HFFc6 (cell line): Measurements from ENCODE around the gene MB. TPM values are rescaled to one million over a fixed set of nuclear protein-coding genes. Genes with fewer than 3 reads are reported as not detected.
A peak's percentile ranks its signal among the peaks of the same experiment; 100 is the strongest.

Experiments used
- DNase-seq: peaks from one replicate; pipeline ENCODE4 v3.0.0-alpha.2; 2018
- H3K27ac Mint-ChIP-seq: 2 replicates; pipeline ENCODE4 v1.8.0; 2020; ENCODE audit warnings: mild to moderate bottlenecking, mixed read lengths
- H3K27me3 Mint-ChIP-seq: 2 replicates; pipeline ENCODE4 v1.8.0; 2021; ENCODE audit warnings: mild to moderate bottlenecking, moderate library complexity, mixed read lengths; ENCODE audit not compliant: insufficient read depth
- H3K36me3 Mint-ChIP-seq: 2 replicates; pipeline ENCODE4 v1.8.0; 2021; ENCODE audit warnings: low read depth, mixed read lengths
- H3K4me1 Mint-ChIP-seq: 2 replicates; pipeline ENCODE4 v1.8.0; 2020; ENCODE audit warnings: low read depth, mixed read lengths
- H3K4me3 Mint-ChIP-seq: 2 replicates; pipeline ENCODE4 v1.8.0; 2020; ENCODE audit warnings: mild to moderate bottlenecking, moderate library complexity, mixed read lengths
- H3K9me3 Mint-ChIP-seq: 2 replicates; pipeline ENCODE4 v1.8.0; 2020; ENCODE audit warnings: mild to moderate bottlenecking, mixed read lengths
- total RNA-seq, 6 experiments: library from RNA; stranded (reverse); fragmentation: NEBNext Ultra II Directional; extraction: Animal tissue kit (Norgen Biotek cat#: 25700); gene quantifications; 2 replicates in 1 of 6; 3 replicates in 5 of 6; pipeline ENCODE4 v1.2.3, GENCODE V29; 2021
- TF ChIP-seq, protein P1 (sequence below): fragments of 200-600 bp; sonication (generic); IDR thresholded peaks from 2 replicates; pipeline ENCODE4 v1.5.0; 2021; ENCODE audit warnings: antibody characterized with exemption, mild to moderate bottlenecking

The MB gene
- total RNA-seq, 6 experiments from 2014 or later, result not detected

DNA sequence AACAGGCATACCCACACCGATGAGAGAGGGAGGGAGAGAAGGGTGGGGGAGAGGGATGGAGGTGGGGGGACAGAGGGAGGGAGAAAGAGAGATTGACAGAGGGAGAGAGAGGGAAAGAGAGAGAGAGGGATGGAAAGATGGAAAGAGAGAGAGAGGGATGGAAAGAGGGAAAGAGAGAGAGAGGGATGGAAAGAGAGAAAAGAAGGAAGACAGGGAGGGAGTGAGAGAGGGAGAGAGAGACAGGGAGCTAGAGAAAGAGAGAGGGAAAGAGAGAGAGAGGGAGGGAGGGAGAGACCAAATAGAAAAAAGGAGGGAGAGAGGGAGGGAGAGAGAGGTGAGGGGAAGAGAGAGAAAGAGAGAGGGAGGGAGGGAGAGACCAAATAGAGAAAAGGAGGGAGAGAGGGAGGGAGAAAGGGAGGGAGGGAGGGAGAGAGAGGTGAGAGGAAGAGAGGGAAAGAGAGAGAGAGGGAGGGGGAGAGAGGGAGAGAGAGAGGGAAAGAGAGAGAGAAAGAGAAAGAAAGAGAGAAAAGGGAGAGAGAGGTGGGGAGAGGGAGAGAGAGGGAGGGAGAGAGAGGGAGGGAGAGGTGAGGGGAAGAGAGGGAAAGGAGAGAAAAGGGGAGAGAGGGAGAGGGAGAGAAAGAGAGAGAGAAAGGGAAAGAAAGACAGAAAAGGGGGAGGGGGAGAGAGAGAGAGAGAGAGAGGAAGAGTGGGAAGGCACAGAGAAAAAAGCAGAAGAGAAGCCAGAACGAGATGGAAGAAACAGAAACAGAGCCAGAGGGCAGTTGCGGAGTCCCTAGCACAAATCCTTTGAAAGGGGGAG lies 23.8 kb downstream of the MB start:
- H3K27ac Mint-ChIP-seq, result no peak overlapping the region
- H3K4me3 Mint-ChIP-seq, result no peak overlapping the region
- peaks cover 25% of the 10 kb centered on the region for H3K4me1 Mint-ChIP-seq
- no peaks in the 10 kb centered on the region for H3K9me3 Mint-ChIP-seq
- no peak for DNase-seq
- TF ChIP-seq, protein P1, sequence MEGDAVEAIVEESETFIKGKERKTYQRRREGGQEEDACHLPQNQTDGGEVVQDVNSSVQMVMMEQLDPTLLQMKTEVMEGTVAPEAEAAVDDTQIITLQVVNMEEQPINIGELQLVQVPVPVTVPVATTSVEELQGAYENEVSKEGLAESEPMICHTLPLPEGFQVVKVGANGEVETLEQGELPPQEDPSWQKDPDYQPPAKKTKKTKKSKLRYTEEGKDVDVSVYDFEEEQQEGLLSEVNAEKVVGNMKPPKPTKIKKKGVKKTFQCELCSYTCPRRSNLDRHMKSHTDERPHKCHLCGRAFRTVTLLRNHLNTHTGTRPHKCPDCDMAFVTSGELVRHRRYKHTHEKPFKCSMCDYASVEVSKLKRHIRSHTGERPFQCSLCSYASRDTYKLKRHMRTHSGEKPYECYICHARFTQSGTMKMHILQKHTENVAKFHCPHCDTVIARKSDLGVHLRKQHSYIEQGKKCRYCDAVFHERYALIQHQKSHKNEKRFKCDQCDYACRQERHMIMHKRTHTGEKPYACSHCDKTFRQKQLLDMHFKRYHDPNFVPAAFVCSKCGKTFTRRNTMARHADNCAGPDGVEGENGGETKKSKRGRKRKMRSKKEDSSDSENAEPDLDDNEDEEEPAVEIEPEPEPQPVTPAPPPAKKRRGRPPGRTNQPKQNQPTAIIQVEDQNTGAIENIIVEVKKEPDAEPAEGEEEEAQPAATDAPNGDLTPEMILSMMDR, result no peak
- H3K27me3 Mint-ChIP-seq, result peaks cover 16% of the 10 kb centered on the region
- no peaks in the 10 kb centered on the region for H3K36me3 Mint-ChIP-seq

DNA sequence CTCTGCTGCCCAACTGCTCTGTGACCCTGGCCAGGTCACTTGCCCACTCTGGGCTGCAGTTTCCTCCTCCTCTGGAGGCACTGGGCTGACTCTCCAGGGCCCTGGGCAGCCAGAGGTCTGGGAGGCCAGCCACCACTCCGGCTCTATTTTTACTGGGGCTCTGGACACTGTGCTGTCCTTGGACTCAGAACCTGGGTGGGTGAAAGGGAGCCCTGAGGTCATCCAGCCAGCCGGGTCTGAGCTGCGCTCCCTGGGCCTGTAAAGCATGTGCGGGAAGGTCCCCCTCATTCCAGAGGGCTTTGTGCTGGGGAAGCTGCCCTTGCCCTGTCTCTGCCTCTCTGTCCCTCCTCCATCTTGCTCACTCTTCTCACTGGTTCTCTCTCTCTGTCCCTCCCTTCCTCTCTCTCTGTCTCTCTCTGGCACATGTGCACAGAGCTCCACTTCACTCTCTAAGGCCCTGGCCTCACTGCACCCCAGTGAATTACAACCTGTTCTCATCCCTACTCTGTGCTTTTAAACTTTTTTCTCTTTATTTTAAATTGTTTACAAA lies 24.6 kb downstream of the MB start:
- Mint-ChIP-seq H3K9me3 (no peaks in the 10 kb centered on the region), H3K27ac (peak overlapping the region; percentile 0; the same call in 1 of the 2 replicates), H3K36me3 (no peaks in the 10 kb centered on the region), H3K27me3 (peaks cover 10% of the 10 kb centered on the region), H3K4me1 (peaks cover 26% of the 10 kb centered on the region), H3K4me3 (no peak overlapping the region)
- TF ChIP-seq, protein P1, result no peak
- no peak for DNase-seq

DNA sequence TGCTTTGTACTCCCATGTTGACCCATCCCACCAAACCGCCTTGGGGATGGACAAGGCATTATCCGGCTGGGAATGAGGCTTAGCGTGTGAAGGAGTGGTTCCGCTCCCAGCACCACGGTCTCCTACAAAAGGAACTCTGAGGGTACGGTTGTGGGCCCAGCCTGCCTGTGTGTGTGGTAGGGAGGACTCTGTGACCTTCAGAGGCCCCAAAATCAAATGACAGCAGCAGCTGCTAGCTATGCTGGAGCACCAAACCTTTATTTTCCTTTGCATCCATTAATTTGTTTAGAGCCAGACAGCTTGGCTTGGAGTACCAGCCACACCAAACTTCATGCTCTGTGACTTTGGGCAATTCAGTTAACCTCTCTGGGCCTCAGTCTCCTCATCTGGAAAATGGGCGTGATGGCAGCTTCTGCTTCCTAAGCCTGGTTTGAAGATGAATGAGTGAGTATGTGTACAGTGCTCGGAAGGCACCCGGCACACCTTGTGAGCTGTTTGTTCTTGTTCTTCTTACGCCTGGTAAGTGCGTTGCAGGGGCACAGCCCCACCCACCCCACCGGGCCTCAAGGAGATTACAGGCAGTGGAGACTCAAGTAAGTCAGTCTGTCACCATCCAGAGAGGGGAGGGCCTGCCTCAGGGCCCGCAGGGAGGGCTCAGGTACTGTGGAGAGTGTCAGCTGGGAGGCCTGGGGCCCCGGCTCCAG lies 25.3 kb downstream of the MB start:
- H3K9me3 Mint-ChIP-seq, result no peaks in the 10 kb centered on the region
- no peak overlapping the region for H3K27ac Mint-ChIP-seq
- no peaks in the 10 kb centered on the region for H3K36me3 Mint-ChIP-seq
- peaks cover 26% of the 10 kb centered on the region for H3K4me1 Mint-ChIP-seq
- TF ChIP-seq, protein P1, result no peak
- H3K27me3 Mint-ChIP-seq, result peaks cover 10% of the 10 kb centered on the region
- DNase-seq, result no peak
- H3K4me3 Mint-ChIP-seq, result no peak overlapping the region

DNA sequence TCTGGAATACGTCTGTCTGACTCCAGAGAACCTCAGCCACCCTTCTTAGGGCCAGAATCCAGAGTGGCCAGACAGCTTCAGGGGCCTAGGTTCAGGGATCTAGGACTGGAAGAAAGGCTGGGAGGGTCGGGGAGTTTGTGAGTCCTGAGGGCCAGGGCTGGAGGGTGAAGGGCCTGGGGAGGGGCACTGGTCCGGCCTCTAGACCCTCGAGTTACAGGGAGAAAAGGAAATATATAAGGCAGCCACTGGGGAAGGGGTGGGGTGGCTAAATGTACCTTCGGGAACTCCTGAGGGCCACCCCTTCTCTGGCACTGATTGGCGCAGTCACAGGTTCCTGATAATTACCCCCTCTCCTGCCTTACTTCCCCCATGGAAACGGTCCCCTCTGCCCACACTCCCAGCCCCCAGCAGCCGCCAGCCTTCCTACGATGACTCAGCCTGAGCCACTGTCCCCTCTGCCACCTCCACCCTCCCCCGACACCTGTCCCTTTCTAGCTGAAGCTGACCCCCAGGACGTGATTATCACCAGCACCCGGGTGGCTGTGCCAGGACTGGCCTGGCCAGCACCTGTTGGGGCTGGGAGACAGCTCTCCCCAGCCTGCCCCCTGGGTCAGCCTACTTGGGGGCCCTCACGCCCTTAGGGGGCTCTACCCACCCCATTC lies 26.4 kb downstream of the MB start:
- peaks cover 26% of the 10 kb centered on the region for H3K4me1 Mint-ChIP-seq
- peaks cover 10% of the 10 kb centered on the region for H3K27me3 Mint-ChIP-seq
- H3K27ac Mint-ChIP-seq, result no peak overlapping the region
- TF ChIP-seq, protein P1, result no peak
- H3K4me3 Mint-ChIP-seq, result no peak overlapping the region
- no peak for DNase-seq
- H3K36me3 Mint-ChIP-seq, result no peaks in the 10 kb centered on the region
- no peaks in the 10 kb centered on the region for H3K9me3 Mint-ChIP-seq

DNA sequence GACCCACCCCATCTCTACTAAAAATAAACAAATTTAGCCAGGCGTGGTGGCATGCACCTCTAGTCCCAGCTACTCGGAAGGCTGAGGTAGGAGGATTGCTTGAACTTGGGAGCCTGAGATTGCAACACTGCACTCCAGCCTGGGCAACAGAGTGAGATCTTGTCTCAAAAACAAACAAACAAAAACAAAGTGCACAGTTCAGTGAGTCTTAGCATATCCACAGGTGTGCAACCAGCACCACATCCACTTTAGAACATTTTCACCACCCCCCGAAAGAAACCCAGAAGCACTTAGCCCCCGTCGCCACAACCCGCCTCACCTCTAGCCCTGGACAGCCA lies 27.4 kb downstream of the MB start:
- no peaks in the 10 kb centered on the region for H3K9me3 Mint-ChIP-seq
- H3K27me3 Mint-ChIP-seq, result peaks cover 10% of the 10 kb centered on the region
- no peak overlapping the region for H3K4me3 Mint-ChIP-seq
- DNase-seq, result no peak
- H3K27ac Mint-ChIP-seq, result peak overlapping the region; percentile 78
- no peaks in the 10 kb centered on the region for H3K36me3 Mint-ChIP-seq
- peaks cover 26% of the 10 kb centered on the region for H3K4me1 Mint-ChIP-seq
- TF ChIP-seq, protein P1, result no peak
